Measurements from ENCODE around the gene CDC42BPB.

The CDC42BPB gene

GRCh38 chr14:103101963-103102688 lies 44.8 kb upstream of the CDC42BPB start:
- no peak for DNase-seq (ENCODE audit: low read depth)
- no peak overlapping the region for H3K4me3 ChIP-seq (ENCODE audit: low read length)
- no peak for TF ChIP-seq CTCF (IDR thresholded peaks at IDR 0.05; ENCODE audit: insufficient read depth, low read depth, low read length, missing control alignments)

- no peak for DNase-seq (ENCODE audit: low read depth)
- no peak overlapping the region for H3K4me3 ChIP-seq (ENCODE audit: low read length)
- no peak for TF ChIP-seq CTCF (IDR thresholded peaks at IDR 0.05; ENCODE audit: insufficient read depth, low read depth, low read length, missing control alignments)
Observed at GRCh38 chr14:103101257-103101962, 44.1 kb upstream of the CDC42BPB start.

GRCh38 chr14:103100281-103101121 lies 43.2 kb upstream of the CDC42BPB start:
- H3K4me3 ChIP-seq (ENCODE audit: low read length), result no peak overlapping the region
- no peak for DNase-seq (ENCODE audit: low read depth)
- TF ChIP-seq CTCF (IDR thresholded peaks at IDR 0.05; ENCODE audit: insufficient read depth, low read depth, low read length, missing control alignments), result no peak

- no peak for DNase-seq (ENCODE audit: low read depth)
- TF ChIP-seq CTCF (IDR thresholded peaks at IDR 0.05; ENCODE audit: insufficient read depth, low read depth, low read length, missing control alignments), result no peak
- H3K4me3 ChIP-seq (ENCODE audit: low read length), result no peak overlapping the region
Observed at GRCh38 chr14:103099733-103100280, 42.5 kb upstream of the CDC42BPB start.

- no peak overlapping the region for H3K4me3 ChIP-seq (ENCODE audit: low read length)
- no peak for DNase-seq (ENCODE audit: low read depth)
- no peak for TF ChIP-seq CTCF (IDR thresholded peaks at IDR 0.05; ENCODE audit: insufficient read depth, low read depth, low read length, missing control alignments)
Observed at GRCh38 chr14:103099081-103099732, 41.9 kb upstream of the CDC42BPB start.
